ENCODE results near the gene GPX1.
A peak's percentile ranks its signal among the peaks of the same experiment; 100 is the strongest.
"Not testable (repeated sequence)": the region's sequence is repeated elsewhere in the genome, so short reads cannot be mapped to it uniquely, and the experiment has no call there.

Gene GPX1

DNA sequence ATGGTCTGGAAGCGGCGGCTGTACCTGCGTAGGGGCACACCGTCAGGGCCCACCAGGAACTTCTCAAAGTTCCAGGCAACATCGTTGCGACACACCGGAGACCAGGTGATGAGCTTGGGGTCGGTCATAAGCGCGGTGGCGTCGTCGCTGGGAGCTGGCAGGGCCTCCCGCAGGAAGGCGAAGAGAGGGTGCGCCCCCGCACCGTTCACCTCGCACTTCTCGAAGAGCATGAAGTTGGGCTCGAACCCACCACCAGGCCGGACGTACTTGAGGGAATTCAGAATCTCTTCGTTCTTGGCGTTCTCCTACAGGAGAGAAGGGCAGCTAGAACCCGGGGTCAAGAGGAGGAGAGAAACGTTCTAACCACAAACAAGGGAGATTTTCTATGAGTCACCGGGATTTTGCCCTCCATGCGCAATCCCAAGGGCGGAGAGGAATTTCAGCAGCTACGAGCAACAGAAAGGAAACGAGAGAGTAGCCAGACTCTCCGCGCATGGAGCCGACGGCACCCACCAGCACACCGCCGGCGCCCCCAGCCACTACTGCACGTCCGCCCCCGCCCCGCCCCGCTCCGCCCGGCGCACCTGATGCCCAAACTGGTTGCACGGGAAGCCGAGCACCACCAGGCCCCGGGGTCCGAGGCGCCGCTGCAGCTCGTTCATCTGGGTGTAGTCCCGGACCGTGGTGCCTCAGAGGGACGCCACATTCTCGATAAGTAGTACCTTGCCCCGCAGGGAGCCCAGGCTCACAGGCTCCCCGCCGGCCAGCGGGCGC is 523 bp downstream of the GPX1 start:
- peak in 1 of 2 experiments; percentile 57 for DNase-seq

DNA sequence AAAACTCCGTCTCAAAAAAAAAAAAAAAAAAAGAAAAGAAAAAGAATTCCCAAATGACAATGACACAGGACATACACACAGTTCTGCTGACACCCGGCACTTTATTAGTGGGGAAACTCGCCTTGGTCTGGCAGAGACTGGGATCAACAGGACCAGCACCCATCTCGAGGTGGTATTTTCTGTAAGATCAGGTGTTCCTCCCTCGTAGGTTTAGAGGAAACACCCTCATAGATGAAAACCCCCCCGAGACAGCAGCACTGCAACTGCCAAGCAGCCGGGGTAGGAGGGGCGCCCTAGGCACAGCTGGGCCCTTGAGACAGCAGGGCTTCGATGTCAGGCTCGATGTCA is 1.1 kb downstream of the GPX1 start:
- DNase-seq: not testable (repeated sequence)

DNA sequence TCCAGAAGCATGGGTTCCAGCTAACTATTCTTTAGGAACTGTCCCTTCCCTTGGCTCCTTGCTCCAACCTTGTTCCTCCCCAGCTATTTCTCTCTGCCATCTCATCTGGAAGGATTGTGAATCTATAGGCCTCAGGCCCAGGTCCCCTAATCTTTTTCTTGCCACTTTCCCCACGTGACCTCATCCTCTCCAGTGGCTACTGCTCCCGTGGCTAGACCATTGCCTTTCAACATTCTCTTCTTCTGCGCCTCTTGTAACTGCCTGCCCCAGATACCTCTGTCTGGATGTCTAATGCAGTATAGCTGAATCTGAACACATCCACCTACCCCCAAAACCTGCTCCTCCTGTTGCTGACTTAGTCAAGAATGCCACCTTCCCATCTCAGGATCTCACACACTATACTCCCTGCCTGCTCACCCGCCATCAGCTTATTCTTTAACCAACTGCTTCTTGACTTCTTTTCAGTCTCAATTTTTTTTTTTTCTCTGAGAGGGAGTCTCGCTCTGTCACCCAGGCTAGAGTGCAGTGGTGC is 5.2 kb downstream of the GPX1 start:
- DNase-seq: no peak

DNA sequence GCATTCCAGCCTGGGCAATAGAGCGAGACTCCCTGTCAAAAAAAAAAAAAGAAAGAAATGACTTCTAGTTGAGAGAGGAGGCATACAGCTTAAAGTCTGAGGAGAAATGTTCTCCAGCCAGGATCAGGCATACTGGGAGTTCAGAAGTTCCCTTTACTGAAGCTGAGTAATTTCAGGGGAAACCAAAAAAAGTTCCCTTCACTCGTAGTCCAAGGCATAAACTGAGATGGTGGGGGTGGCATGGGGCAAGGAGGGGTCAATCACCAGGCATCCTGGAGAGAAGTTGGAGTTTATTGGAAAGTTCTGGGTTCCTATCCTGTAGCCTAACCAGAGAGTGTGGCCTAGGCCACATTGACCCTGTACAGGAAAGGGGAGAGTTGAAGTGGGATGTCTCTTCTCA is 5.9 kb downstream of the GPX1 start:
- no peak for DNase-seq

DNA sequence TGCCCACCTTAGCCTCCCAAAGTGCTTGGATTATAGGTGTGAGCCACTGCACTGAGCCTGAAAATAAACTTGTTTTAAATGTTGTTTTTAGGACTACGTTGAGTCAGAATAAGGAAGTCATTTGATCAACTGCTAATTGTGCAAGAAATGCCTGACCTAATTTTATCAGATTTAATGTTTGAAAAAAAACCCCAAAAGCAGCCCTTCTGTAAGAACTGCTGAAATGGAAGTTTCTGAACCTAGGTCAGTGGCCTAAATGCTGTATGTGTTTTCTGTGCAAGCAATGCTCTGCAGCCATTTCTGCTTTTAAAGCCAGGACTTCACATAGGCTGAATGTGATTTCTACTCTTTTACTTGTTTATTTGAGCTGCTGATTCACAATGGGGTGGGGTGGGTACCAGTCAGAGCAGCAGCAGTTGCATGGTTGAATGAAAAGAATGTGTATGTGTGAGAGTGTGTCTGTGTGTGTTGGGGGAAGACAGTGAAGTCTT is 6.6 kb downstream of the GPX1 start:
- no peak for DNase-seq

DNA sequence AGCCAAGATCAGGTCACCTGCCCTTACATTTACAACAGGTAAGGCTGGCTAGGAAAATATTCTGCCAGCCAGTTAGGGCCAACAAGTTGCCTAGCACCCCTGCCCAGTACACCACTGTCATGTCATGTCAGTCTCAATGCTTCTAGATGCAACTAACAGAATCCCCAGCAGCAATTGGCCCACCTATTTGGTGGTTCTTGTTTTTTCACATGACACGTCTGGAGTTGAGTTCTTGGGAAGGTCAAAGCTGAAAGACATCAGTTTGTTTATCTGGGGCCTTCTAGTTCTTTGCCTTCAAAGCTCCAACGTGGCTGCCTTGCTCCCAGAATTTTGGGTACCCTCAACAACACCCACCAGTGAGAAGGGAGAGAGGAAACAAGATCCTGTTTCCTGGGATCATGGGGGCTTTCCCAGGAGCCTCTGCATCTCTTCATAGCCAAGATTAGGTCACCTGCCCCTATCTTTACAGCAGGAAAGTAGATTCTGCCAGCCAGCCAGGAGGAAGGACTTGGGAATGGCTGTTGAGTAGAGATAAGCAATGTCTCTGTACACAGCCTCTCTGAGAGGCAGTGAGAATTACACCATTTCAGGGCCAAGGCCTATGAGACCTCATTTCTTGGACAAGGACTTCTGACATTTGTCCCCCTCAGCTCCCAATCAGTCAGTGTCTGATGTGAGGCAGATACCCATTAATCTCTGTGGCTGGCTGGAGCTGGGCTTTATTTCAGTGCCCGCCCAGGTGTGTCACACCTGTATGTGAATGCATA is 8.6 kb downstream of the GPX1 start:
- DNase-seq: no peak

DNA sequence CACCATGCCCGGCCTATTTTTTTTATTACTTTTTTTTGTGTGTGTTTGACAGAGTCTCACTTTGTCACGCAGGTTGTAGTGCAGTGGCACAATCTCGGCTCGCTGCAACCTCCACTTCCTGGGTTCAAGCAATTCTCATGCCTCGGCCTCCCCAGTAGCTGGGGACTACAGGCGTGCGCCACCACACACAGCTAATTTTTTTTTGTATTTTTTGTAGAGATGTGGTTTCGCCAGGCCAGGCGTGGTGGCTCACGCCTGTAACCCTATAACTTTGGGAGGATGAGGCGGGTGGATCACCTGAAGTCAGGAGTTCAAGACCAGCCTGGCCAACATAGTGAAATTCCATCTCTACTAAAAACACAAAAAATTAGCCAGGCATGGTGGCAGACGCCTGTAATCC is 9.8 kb downstream of the GPX1 start:
- not testable (repeated sequence) for DNase-seq

DNA sequence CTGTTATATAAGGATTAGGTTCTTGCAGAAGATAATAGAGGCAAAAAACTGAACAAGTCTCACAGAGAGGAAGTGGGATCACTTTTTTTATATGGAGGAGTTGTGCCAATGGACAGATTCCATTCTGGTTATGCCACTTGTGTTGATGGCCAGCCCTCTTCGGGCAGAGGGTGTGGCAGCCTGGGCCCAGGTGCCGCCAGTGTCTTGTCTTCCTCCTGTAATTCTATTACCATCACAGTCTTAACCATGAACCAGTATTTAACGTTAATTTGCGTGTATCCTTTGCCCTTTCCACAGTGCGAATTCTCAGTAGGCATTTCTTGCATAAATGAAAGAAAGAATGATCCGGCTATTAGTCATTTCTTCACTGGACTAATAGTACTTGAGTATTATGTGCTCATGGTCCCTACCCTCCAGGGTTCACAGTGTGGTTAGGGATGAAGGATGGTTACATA is 11.3 kb downstream of the GPX1 start:
- DNase-seq: no peak

DNA sequence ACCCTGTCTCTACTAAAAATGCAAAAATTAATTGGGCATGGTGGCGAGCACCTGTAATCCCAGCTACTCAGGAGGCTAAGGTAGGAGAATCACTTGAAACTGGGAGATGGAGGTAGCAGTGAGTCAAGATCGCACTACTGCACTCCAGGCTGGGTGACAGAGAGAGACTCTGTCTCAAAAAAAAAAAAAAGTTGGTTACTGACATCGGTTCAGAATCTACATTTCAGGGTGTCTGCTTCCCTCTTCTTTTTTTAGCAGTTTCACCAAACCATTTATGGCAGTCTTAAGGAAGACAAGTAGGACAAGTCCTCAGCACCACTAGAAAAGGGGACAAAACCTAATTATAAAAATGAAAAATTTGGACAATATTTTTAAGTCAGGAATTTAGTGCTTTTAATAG is 15.0 kb downstream of the GPX1 start:
- no peak for DNase-seq

DNA sequence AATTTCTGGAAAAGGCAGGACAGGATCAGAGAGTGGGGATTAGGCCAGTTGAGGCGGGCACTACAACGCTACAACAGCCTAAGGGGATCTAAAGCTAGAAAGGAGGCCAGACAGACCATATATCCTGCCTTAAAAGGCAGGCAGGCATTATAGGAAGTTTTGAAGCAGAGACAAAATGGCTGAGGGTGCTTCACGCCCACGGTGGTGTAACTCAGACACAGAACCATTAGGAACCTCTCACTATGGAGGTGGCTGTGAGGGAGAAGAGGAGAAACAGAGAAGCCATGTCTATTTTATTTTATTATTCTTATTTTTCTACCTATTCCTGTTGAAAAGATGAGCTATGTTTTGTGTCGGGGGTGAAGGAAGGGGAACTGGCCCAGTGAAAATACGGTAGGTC is 16.2 kb downstream of the GPX1 start:
- no peak for DNase-seq

DNA sequence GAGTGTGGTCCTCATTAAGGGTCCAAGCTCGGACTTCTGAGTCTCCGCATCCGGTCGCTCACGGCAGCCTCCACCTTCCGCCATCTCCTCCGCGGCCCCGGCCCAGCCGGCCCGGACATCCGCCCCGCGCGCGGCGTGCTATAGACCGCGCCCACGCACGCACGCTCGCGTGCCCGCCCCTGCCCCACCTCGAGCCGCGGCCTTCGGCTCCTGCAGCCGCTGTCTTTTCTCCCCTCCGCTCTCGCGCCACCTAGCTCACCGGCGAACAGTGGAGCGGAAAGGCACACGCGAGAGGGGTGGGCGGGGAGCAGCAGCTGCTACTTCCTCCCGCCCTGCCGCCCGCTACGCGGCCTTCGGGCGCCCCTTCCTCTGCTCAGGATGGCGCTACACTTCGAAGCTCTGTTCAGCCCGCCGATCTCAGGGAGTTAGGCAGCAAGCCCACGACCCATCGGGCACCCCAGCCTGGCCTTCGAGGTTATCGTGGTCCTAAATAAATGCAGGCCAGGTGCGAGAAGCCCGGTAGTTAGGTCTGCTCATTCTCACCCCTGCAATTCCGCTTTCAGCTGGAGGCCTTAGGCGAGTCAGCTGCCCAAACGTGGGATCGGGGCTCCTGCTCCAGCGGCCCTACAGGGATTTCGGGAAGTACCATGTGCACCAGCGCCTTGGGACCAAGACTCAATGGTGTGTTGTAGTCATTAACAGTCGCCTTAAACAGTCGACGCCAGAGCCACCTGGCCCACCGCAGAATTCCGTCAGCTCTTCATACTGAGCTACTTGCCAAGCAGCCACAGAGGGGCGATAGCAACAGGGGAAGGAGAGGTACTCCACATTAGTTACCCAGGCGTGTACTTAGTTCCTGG is 18.0 kb downstream of the GPX1 start, which contains the start of gene USP4:
Gene USP4, minus strand, starts transcription at position 113 of the 860 bp plus-strand sequence. Its CDS starts 29 bp downstream, at position 84.
- peak; percentile 83 to 94 for DNase-seq

DNA sequence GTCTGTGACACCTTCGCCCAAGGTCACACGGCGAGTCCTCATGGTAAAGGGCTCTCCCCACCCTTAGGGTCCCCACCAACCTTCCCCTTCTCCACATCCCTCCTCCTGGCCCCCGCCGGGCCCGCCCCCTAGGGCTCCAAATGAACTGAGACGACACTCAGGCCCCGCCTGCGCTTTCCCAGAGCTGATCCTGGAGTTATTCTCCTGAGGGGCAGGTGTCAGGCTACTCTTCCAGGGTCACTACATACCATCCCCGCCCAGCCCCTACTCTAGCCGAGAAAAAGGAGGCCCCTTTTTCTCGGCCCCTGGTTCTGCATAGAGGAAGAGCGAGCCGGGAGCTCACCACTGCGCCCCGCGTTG is 18.6 kb downstream of the GPX1 start:
- peak in 1 of 2 experiments; percentile 66 for DNase-seq

DNA sequence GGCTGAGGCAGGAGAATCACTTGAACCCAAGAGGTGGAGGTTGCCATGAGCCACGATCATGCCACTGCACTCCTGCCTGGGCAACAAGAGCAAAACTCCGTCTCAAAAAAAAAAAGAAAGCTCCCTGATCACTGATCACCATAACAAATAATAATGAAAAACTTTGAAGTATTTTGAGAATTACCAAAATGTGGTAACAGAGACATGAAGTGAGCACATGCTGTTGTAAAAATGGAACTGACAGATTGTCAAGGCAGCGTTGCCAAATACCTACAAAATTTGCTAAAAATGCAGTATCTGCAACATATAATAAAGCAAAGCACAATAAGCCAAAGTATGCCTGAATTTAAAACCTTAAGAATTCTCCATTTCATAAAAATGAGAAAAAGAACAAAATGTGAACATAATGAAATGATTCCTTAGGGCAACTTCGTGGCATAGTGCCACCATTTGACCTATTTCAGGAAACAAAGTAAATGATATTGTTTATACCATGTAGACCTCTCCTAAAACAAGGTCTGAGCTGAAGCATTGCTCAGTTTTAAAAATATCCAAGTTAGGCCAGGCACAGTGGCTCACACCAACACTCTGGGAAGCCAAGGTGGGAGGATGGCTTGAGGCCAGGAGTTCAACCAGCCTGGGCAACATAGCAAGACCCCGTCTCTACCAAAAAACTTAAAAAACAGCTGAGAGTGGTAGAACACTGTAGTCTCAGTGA is 24.1 kb downstream of the GPX1 start:
- no peak for DNase-seq

DNA sequence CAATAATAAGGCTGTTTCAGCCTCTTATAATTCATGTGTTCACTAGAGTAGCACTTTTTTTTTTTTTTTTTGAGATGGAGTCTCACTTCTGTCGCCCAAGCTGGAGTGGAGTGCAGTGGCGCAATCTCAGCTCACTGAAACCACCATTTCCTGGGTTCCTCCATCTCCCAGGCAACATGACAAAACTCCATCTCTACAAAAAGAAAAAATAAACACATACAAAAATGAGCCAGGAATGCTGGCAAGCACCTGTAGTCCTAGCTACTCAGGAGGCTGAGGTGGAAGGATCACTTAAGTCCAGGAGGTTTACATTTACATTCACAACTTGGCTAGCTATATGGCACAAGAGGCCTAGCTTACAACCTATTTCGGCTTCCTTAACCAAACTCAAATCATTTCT is 25.1 kb downstream of the GPX1 start:
- no peak for DNase-seq

DNA sequence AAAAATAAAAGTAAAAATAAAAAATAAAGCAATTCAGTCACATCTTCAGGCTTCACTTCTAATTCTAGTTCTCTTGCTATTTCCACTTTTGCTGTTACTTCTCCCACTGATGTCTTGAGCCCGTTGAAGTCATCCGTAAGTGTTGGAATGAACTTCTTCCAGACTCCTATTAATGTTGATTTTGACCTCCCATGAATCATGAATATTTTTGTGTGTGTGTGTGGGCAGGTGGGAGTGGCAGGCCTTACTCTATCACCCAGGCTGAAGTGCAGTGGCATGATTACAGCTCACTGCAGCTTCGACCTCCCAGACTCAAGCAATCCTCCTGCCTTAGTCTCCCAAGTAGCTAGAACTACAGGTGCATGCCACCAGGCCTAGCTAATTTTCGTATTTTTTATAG is 29.0 kb downstream of the GPX1 start:
- DNase-seq: no peak

DNA sequence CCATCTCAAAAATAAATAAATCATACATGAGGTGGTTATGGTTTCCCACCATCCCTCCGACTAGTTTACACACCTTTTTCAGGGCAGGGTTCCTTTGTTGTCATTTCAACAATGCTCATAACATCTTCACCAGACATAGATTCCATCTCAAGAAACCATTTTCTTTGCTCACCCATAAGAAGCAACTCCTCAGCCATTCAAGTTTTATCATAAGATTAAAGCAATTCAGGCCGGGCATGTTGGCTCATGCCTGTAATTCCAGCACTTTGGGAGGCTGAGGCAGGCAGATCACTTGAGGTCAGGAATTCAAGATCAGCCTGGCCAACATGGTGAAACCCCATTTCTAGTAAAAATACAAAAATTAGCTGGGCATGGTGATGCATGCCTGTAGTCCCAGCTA is 29.8 kb downstream of the GPX1 start:
- not testable (repeated sequence) for DNase-seq

DNA sequence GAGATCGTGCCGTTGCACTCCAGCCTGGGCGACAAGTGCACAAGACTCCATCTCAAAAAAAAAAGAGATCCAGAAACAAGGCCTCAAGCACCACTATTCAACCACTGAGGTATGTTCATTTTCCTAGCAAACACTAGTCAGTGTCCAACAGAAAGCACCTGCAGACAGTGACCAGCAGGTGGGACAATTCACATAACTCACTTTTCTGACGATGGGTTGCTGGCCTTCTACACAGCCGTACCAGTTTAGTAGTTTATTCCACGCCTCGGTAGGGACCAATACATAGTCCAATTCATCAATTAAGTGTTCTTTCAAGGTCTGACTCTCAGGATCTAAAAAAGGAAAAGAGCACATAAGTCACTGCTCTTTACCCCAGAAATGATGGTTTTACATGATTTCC is 30.7 kb downstream of the GPX1 start:
- DNase-seq: peak in 1 of 2 experiments; percentile 17

DNA sequence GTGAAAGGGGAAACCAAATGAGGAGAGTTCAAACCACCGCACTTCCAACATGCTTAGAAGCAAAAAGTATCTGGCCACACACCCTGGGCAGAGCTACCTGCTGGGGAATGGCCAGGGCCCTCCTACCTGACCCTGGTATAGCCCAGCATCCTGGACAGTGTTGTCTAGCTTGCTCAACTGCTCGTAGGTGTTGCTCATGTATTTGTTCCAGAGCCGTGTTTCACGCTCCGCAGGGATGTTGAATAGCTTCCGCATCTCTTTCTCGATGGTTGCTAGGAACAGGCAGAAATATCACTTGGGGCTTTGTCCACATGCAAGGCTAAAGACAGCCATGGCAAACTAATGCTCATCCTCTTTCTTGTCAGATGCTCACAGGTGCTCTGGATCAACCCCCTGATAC is 33.4 kb downstream of the GPX1 start:
- DNase-seq: no peak

DNA sequence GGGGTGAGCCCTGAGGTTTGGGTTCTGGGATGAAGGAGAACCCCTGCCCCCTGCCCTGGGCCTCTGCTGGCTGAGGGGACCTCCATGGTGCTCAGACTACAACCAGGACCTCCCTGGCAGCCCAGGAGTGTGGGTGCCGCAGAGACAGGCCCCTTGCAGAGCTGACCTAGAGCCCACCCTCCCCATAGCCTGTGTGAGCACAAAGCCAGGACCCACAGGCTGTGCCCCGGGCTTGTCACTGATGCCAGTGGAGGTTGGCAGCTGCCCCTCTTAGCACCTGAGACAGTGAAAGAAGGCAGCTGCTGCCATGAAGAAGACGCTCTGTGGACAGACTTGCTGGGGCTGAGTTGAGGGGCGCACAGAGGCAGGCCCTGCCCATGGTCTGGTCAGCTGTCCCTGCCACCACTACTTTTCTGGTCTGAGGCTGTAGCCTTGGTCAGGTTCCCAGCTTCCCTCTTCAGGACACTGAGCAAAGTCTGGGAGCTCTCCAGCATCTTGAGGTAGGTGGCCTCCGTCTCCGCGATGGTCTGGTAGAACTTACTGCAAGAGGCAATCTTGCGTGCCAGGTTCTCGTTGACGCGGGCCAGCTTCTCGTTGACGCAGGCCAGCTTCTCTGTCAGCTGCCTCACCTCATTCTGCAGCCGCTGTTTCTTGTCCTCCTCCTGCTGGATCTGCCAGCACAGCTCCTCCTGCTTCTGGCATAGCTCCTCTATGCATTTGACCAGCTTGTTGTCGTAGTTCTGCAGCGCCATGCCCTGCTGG is 41.3 kb downstream of the GPX1 start:
- DNase-seq: no peak

DNA sequence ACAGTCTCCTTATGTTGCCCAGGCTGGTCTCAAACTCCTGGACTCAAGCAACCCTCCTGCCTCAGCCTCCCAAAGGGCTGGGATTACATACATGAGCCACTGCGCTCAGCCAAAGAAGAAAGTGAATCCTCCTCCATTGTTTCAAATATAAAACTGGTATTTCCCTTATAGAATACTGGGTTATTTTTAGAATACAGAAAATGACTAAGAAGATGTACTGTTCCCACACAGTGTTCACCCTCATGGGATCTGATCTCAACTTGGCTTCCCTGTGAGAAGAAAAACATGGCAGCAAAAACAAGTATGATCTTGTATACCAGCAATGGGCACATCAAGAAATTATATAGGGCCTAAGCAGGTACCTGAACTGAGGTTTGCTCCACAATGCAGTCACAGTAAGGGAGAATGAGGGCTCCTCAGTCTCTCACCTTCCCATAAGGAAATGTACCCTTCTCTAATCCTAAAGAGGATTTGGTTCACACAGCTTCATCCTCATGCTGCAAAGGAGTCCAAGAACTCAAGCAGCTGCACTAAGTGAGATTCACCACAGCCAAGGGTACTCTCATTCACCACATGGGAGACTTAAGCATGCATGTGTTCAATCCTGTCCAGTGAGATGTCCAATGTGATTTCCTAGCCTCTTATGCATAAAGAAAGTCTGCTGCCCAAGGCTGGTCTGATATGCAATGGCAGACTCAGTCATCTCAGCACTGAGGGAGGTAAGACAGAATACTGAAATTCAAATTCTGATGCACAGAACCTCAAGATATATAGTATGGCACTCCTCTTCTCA is 44.1 kb downstream of the GPX1 start:
- no peak for DNase-seq

DNA sequence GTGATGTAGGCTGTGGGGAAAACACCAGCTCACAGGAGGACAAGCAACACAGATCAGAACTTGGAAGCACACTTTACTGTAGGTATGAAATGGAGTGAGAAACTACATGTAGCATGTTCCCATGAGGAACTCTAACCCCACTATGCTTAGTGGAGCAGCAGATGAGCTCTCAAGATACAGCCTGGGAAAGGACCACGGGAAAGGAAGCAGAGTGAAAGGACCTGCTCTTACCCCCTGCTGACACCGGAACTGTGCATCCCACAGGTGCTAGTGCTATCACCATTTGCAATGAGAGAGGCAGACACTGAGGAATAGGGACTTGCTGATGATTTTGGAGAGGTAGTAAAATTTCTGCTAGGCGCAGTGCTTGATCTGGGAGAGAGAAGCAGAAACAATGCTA is 46.9 kb downstream of the GPX1 start:
- DNase-seq: no peak
